H9 (cell line): ENCODE data around the gene PXDC1. TPM values are rescaled to one million over a fixed set of nuclear protein-coding genes. Genes with fewer than 3 reads are reported as not detected.

Source experiments
- DNase-seq: peaks from one replicate; pipeline ENCODE4 v3.0.0-alpha.2; 2017
- H2AFZ ChIP-seq: one replicate; pipeline ENCODE4 v1.6.1; 2013; ENCODE audit warnings: mild to moderate bottlenecking, low read length, control low read depth, moderate library complexity
- H2AK5ac ChIP-seq: 2 replicates; pipeline ENCODE4 v1.6.1; 2013; ENCODE audit warnings: low read length, control low read depth, mixed read lengths; ENCODE audit not compliant: insufficient read length
- H2BK120ac ChIP-seq: one replicate; pipeline ENCODE4 v1.6.1; 2013; ENCODE audit warnings: low read depth, mild to moderate bottlenecking, low read length, control low read depth, inconsistent platforms; ENCODE audit not compliant: poor library complexity, severe bottlenecking
- H2BK12ac ChIP-seq: 2 replicates; pipeline ENCODE4 v1.6.1; 2013; ENCODE audit warnings: low read length, control low read depth, mixed read lengths, low read depth; ENCODE audit not compliant: insufficient read length
- H2BK15ac ChIP-seq: 2 replicates; pipeline ENCODE4 v1.6.1; 2013; ENCODE audit warnings: low read depth, low read length, control low read depth
- H2BK20ac ChIP-seq: one replicate; pipeline ENCODE4 v1.6.1; 2013; ENCODE audit warnings: low read depth, mild to moderate bottlenecking, low read length, control low read depth, inconsistent platforms; ENCODE audit not compliant: poor library complexity, severe bottlenecking
- H2BK5ac ChIP-seq: 2 replicates; pipeline ENCODE4 v1.6.1; 2013; ENCODE audit warnings: low read length, control low read depth, mixed read lengths; ENCODE audit not compliant: insufficient read length
- H3K14ac ChIP-seq: 2 replicates; pipeline ENCODE4 v1.6.1; 2013; ENCODE audit warnings: low read length, control low read depth; ENCODE audit not compliant: insufficient read depth
- H3K18ac ChIP-seq: 2 replicates; pipeline ENCODE4 v1.6.1; 2013; ENCODE audit warnings: low read depth, mild to moderate bottlenecking, mixed read lengths, low read length, control low read depth; ENCODE audit not compliant: insufficient read length
- H3K23ac ChIP-seq: 2 replicates; pipeline ENCODE4 v1.6.1; 2013; ENCODE audit warnings: low read length, control low read depth, mixed read lengths, low read depth; ENCODE audit not compliant: insufficient read length
- H3K23me2 ChIP-seq: 2 replicates; pipeline ENCODE4 v1.6.1; 2013; ENCODE audit warnings: low read depth, mild to moderate bottlenecking, mixed read lengths, low read length, control low read depth; ENCODE audit not compliant: insufficient read length, poor library complexity, severe bottlenecking
- H3K27ac ChIP-seq: 2 replicates; pipeline ENCODE4 v1.5.1; 2013; ENCODE audit warnings: low read length, control low read depth, mixed read lengths, low read depth; ENCODE audit not compliant: insufficient read length
- H3K27me3 ChIP-seq: 2 replicates; pipeline ENCODE4 v1.6.1; 2013; ENCODE audit warnings: low read length, control low read depth, inconsistent platforms; ENCODE audit not compliant: insufficient read depth
- H3K4ac ChIP-seq: 2 replicates; pipeline ENCODE4 v1.6.1; 2013; ENCODE audit warnings: low read depth, mild to moderate bottlenecking, control low read depth, inconsistent platforms, low read length, moderate library complexity
- H3K4me1 ChIP-seq: 2 replicates; pipeline ENCODE4 v1.6.1; 2013; ENCODE audit warnings: low read length, control low read depth, inconsistent platforms; ENCODE audit not compliant: insufficient read depth
- H3K4me2 ChIP-seq: 2 replicates; pipeline ENCODE4 v1.6.1; 2013; ENCODE audit warnings: low read length, control low read depth, mixed read lengths; ENCODE audit not compliant: insufficient read length, insufficient read depth
- H3K56ac ChIP-seq: 2 replicates; pipeline ENCODE4 v1.6.1; 2013; ENCODE audit warnings: low read depth, mild to moderate bottlenecking, mixed read lengths, low read length, control low read depth; ENCODE audit not compliant: insufficient read length
- H3K79me1 ChIP-seq: 2 replicates; pipeline ENCODE4 v1.6.1; 2013; ENCODE audit warnings: low read depth, mild to moderate bottlenecking, moderate library complexity, low read length, control low read depth, inconsistent platforms; ENCODE audit not compliant: insufficient read depth, poor library complexity, severe bottlenecking
- H3K79me2 ChIP-seq: 2 replicates; pipeline ENCODE4 v1.6.1; 2013; ENCODE audit warnings: low read length, control low read depth, inconsistent platforms; ENCODE audit not compliant: insufficient read depth
- H3K9ac ChIP-seq: 2 replicates; pipeline ENCODE4 v1.6.1; 2013; ENCODE audit warnings: low read length, control low read depth, mixed read lengths; ENCODE audit not compliant: insufficient read length; ENCODE audit errors: extremely low read depth
- H3K9me3 ChIP-seq: one replicate; pipeline ENCODE4 v1.6.1; 2013; ENCODE audit warnings: low read depth, low read length, inconsistent platforms; ENCODE audit not compliant: control insufficient read depth
- H3T11ph ChIP-seq: one replicate; pipeline ENCODE4 v1.6.1; 2013; ENCODE audit warnings: mild to moderate bottlenecking, low read length, control low read depth, inconsistent platforms
- H4K20me1 ChIP-seq: one replicate; pipeline ENCODE4 v1.6.1; 2013; ENCODE audit not compliant: control insufficient read depth, insufficient read length, insufficient read depth
- H4K5ac ChIP-seq: 2 replicates; pipeline ENCODE4 v1.6.1; 2013; ENCODE audit warnings: low read depth, mild to moderate bottlenecking, mixed read lengths, low read length, control low read depth; ENCODE audit not compliant: insufficient read length
- H4K8ac ChIP-seq: replicated peaks from 2 replicates; pipeline ENCODE4 v1.6.1; 2013; ENCODE audit warnings: low read length, control low read depth, mixed read lengths, low read depth; ENCODE audit not compliant: insufficient read length
- H4K91ac ChIP-seq: 2 replicates; pipeline ENCODE4 v1.6.1; 2013; ENCODE audit warnings: low read depth, mild to moderate bottlenecking, moderate library complexity, mixed read lengths, low read length, control low read depth; ENCODE audit not compliant: insufficient read length
- H3K27ac Mint-ChIP-seq, 3 experiments: 2 replicates in 2 of 3; 3 replicates in 1 of 3; pipeline ENCODE4 v1.8.0; 2020 to 2021; ENCODE audit warnings: mixed read lengths in 3 of 3, mild to moderate bottlenecking in 1 of 3, moderate library complexity in 1 of 3
- H3K27me3 Mint-ChIP-seq: 2 replicates; pipeline ENCODE4 v1.8.0; 2021; ENCODE audit warnings: low read depth, mild to moderate bottlenecking, moderate library complexity, mixed read lengths
- H3K36me3 Mint-ChIP-seq, 3 experiments: 2 replicates in 2 of 3; 3 replicates in 1 of 3; pipeline ENCODE4 v1.8.0; 2020 to 2021; ENCODE audit warnings: low read depth in 3 of 3, mixed read lengths in 3 of 3; ENCODE audit not compliant: insufficient read depth in 1 of 3
- H3K4me1 Mint-ChIP-seq, 2 experiments: 2 replicates each; pipeline ENCODE4 v1.8.0; 2020; ENCODE audit warnings: mixed read lengths in 2 of 2
- H3K4me3 Mint-ChIP-seq, 2 experiments: 2 replicates in 1 of 2; 3 replicates in 1 of 2; pipeline ENCODE4 v1.8.0; 2020 to 2021; ENCODE audit warnings: mild to moderate bottlenecking in 2 of 2, mixed read lengths in 2 of 2, moderate library complexity in 1 of 2
- H3K9me3 Mint-ChIP-seq, 2 experiments: 2 replicates in 1 of 2; 3 replicates in 1 of 2; pipeline ENCODE4 v1.8.0; 2020; ENCODE audit warnings: mild to moderate bottlenecking in 2 of 2, mixed read lengths in 2 of 2, moderate library complexity in 1 of 2
- CTCF ChIP-seq: fragments of 200-600 bp; sonication (generic); conservative IDR thresholded peaks from 3 replicates; pipeline ENCODE4 v1.8.0; 2021; ENCODE audit warnings: antibody characterized with exemption, mild to moderate bottlenecking
- WGBS: extraction: QIAGEN DNeasy Blood & Tissue Kit; methylation state at CpG from one replicate; pipeline ENCODE4 v1.1.7; 2013; ENCODE audit warnings: missing lambda C conversion rate, low lambda C conversion rate, mixed read lengths; ENCODE audit not compliant: insufficient read length; ENCODE audit errors: extremely low coverage; 5-methylcytosine and 5-hydroxymethylcytosine counted together
- total RNA-seq: library from RNA; stranded (reverse); gene quantifications from 2 replicates; pipeline ENCODE4 v1.2.1, GENCODE V29; 2021

The PXDC1 gene
- total RNA-seq, 1 experiment from 2014 or later = 3.1 TPM

- Histone ChIP-seq H3K23me2 (no peaks in the 10 kb centered on the region), H2BK15ac (no peak overlapping the region), H3K79me1 (no peaks in the 10 kb centered on the region), H3K79me2 (no peaks in the 10 kb centered on the region), H2AK5ac (no peak overlapping the region), H4K91ac (no peak overlapping the region), H4K5ac (no peak overlapping the region), H3K14ac (no peak overlapping the region), H3K56ac (no peak overlapping the region), H3K27ac (no peak overlapping the region), H4K20me1 (no peaks in the 10 kb centered on the region), H2BK5ac (no peak overlapping the region), H3T11ph (no peak overlapping the region), H3K4ac (no peak overlapping the region), H3K27me3 (no peaks in the 10 kb centered on the region), H2AFZ (no peak overlapping the region), H3K9ac (no peak overlapping the region), H2BK20ac (no peak overlapping the region), H4K8ac (no peak overlapping the region), H3K4me1 (no peaks in the 10 kb centered on the region), H2BK12ac (no peak overlapping the region), H3K18ac (no peak overlapping the region), H2BK120ac (no peak overlapping the region), H3K23ac (no peak overlapping the region), H3K4me2 (no peak overlapping the region), H3K9me3 (no peaks in the 10 kb centered on the region)
- H3K4me1 Mint-ChIP-seq = peaks cover 0 to 8% of the 10 kb centered on the region in 2 experiments; a peak in 1 of 4 replicates
- no peak for TF ChIP-seq CTCF
- no peak for DNase-seq
- no peak overlapping the region for H3K4me3 Mint-ChIP-seq
- peaks cover 5 to 20% (median 7%) of the 10 kb centered on the region in 3 experiments; a peak in 5 of 7 replicates for H3K36me3 Mint-ChIP-seq
- peaks cover 6% of the 10 kb centered on the region; the same call in 1 of the 2 replicates for H3K27me3 Mint-ChIP-seq
- H3K9me3 Mint-ChIP-seq = peaks cover 18 to 19% of the 10 kb centered on the region in 2 experiments
- no CpG with 5 or more reads among the region's 2 CpGs for WGBS
- no peak overlapping the region for H3K27ac Mint-ChIP-seq
These were observed 56.3 kb downstream of the PXDC1 start for GRCh38 chr6:3695065-3695817.
